HG03025 (cell line): Measurements from ENCODE around the gene NSD2.

Experiments
- ATAC-seq: cut with Tn5 transposase; IDR thresholded peaks from one replicate; pipeline ENCODE4 v1.9.1; 2021; ENCODE audit warnings: mild to moderate bottlenecking, moderate library complexity; ENCODE audit not compliant: unreplicated experiment, low FRiP score

The NSD2 gene

GRCh38 chr4:1964443-1964842 lies 93.2 kb downstream of the NSD2 start:
- no peak for ATAC-seq

GRCh38 chr4:1964971-1965370 lies 93.8 kb downstream of the NSD2 start:
- no peak for ATAC-seq

GRCh38 chr4:1967512-1968149 lies 96.4 kb downstream of the NSD2 start:
- ATAC-seq: no peak

DNA sequence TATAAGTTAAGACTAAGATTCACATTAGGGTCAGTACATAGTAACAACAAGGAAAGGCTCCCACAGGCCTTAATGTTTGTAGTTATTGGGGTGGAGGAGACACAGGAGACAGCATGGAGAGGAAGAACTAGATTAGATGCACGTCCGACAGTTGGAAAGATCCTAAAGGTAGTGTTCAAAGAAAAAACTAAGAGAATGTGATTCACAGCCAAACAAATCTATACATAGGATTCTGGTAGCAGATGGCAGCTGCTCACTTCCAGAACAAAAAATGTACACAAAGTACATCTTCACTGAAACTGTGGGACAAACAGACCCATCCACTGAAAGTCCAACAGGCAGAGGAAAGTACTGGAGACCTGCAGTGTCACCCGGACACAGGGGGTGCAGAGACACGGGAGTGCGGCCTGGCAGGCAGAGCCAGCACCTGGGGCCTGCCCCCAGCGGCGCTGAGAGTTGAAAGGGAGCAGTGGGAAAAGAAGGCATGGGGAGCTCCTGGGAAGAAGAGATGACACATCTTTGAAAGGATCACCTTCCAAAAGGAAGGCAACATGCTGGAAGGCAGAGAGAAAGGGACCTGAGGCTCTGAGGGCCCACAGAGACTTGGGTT lies 97.6 kb downstream of the NSD2 start:
- no peak for ATAC-seq

- no peak for ATAC-seq
Measured at GRCh38 chr4:1969928-1970723, 98.9 kb downstream of the NSD2 start.

- no peak for ATAC-seq
Measured at GRCh38 chr4:1970926-1971325, 99.7 kb downstream of the NSD2 start.

- ATAC-seq: no peak
Measured at GRCh38 chr4:1971456-1972200, 100.4 kb downstream of the NSD2 start.

DNA sequence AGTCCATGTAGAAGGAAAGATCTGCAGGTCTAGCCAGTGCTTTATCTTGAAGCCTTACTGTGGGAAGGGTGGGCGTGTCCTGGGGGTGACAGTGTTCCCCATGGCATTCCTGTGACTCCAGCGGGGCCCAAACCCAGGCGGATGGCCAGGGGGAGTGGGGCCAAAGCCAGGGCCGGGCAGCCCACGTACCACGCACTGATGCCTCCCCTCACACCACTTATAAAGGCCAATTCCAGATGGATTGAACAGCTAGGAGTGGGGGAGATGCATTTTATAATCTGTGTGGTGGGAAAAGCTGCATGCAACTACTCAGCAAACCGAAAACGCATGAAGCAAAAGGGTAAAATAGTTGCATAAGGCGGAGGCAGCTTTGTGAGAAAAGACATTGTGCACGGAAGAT lies 101.2 kb downstream of the NSD2 start:
- ATAC-seq: no peak

DNA sequence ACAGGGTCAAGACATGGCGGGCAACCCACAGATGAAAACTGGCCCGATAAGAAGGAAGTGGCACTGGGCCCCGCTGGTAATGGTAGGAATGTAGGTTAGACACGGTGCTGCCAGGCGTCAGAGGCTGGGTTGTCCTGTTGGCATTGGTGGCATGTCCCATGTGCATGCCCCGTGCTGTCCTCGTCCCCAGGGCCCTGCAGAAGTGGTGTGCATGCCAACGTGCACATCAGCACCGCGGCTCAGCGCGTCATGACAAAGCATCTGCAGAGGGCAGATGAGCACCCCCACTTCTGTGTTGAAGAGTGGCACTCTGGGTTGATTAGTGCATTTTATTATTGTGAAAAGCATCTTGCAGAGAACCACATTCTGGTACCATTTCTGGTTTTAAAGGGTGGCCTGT lies 102.0 kb downstream of the NSD2 start:
- ATAC-seq: no peak

DNA sequence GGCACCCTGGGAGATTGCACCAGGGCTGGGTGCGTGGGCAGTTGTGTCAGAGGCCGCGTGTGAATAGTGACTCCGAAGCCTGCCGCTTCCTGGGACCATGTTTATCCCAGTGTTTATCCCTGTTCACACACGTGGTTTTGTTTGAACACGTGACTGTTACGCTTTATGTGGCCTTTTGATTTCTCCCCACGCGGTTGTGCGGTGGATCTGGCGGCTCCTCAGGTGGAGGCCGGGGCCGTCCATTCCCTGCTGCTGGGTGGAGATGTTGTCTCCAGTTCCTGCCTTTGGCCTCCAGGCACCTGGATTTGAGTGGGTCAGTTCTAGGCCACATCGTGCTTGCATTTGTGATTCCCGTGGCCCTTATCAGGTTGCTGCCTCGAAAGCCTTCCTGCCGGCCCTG lies 102.5 kb downstream of the NSD2 start:
- no peak for ATAC-seq

DNA sequence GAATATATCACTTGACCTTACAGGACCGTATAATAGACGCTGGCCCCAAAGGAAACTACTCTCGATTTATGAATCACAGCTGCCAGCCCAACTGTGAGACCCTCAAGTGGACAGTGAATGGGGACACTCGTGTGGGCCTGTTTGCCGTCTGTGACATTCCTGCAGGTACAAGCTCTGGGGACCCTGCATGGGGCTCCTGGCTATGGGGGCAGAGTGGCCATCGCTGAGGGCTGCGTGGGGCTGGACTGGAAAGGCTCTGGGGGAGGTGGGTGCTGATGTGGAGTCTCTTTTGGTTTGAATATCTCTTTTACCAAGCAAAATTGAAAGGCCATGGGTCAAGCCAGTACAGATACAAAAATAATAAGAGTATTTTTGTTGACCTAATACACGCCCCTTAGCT lies 103.6 kb downstream of the NSD2 start:
- ATAC-seq: no peak

DNA sequence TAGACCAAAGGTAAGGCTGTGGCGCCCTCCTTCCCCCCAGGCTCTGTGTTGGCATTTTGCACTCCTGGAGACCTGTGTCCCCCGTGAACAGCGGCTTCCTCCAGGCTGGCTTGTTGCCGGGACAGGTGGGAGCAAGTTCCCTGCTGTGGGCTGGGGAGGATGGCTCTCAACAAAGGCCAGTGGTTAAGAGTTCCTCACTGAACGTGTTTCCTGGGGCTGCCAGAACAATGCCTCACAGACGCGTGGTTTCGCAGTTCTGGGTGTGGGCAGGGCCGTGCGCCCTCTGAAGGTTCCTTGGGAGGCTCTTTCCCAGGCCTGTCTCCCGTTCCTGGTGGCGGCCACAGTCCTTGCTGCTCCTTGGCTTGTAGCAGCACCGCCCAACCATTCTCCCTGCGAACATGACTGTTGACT lies 104.2 kb downstream of the NSD2 start:
- no peak for ATAC-seq

GRCh38 chr4:1975880-1976279 lies 104.7 kb downstream of the NSD2 start:
- no peak for ATAC-seq

GRCh38 chr4:1976416-1977352 lies 105.5 kb downstream of the NSD2 start:
- no peak for ATAC-seq

GRCh38 chr4:1978226-1978625 lies 107.0 kb downstream of the NSD2 start:
- ATAC-seq: no peak

DNA sequence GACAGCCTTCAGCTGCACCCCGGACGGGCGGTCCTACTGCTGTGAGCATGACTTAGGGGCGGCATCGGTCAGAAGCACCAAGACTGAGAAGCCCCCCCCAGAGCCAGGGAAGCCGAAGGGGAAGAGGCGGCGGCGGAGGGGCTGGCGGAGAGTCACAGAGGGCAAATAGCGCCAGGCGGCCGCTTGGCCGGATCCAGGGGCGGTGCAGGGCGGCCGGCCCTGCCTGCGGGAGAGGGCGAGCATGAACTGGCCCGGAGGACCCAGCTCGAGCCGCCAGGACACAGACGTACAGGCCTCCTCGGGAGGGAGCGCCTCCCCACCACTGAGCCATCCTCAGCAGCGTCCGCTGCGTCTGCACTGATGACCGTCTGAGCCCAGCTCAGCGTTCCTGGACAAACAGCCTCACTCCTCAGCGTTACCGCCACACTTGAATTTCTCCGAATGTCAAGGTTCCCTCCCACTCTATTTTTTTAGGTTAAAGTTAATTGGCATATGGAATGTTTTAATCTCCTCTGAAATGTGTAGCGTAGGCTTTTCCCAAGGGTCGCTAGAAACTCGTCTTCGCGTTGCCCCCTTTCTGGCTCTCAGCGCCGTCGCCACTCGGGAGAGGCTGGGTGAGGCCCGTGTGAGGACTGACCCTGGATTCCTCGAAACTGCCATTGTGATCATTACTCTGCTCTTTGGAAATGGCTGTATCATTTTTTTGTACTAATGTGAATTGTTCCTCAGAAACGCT lies 107.7 kb downstream of the NSD2 start:
- no peak for ATAC-seq

DNA sequence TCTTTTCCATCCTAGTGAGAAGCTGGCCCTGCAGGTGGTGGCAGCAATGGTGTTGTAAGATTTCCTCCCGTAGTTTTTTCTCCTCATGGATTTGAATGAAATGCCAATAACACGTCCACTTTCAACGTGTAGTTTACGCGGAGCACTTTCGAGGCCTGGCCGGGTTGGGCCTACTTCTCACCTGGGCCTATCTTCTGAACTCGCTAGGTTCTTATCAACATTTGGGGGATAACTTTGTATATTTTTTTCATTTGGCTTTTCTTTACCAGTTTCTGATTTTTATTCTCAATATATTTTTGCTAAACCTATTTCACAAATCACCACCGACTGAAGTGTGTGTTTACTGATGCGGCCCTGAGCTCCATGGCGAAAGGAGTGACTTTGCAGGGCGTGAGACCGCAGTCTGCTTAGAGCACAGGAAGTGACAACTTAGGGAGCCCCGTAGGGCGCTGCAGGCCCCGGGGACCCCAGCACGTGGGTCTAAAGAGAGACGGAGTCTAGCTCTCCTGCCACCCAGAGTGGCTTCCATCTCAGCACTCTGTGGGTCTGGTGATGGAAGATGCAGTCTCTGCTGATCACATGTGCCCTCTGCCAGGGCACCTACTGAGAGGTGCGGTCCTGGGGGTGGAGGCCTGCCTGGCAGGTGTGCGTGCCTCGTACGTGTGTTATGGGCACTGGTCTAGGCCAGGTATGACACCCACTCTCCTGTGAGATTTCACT lies 108.4 kb downstream of the NSD2 start:
- ATAC-seq: no peak

DNA sequence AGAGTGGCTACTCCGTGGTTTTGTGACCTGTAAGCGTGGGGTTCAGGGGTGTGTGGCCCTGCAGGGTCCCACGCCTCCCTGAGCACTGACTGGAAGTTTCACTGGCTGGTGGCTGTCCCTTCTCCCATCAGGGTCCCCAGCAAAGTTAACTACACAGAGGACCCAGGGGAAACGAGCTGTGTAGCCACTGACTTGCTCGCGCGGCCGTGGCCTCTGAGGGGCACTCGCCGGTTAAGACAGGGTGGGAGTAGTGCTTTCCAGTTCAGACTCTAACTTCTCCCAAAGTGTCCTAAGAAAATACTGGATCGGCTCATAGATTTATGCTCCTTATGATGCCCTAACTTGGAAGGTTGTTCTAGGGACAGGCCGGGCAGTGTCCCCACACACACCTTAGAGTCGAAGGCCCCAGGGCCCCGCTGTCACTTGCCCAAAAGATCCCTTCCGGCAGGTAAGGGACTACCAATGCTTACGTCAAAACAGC lies 109.4 kb downstream of the NSD2 start:
- no peak for ATAC-seq
